Measurements from ENCODE around the gene HS6ST2.

- TF ChIP-seq, protein P1, sequence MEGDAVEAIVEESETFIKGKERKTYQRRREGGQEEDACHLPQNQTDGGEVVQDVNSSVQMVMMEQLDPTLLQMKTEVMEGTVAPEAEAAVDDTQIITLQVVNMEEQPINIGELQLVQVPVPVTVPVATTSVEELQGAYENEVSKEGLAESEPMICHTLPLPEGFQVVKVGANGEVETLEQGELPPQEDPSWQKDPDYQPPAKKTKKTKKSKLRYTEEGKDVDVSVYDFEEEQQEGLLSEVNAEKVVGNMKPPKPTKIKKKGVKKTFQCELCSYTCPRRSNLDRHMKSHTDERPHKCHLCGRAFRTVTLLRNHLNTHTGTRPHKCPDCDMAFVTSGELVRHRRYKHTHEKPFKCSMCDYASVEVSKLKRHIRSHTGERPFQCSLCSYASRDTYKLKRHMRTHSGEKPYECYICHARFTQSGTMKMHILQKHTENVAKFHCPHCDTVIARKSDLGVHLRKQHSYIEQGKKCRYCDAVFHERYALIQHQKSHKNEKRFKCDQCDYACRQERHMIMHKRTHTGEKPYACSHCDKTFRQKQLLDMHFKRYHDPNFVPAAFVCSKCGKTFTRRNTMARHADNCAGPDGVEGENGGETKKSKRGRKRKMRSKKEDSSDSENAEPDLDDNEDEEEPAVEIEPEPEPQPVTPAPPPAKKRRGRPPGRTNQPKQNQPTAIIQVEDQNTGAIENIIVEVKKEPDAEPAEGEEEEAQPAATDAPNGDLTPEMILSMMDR (IDR thresholded peaks at IDR 0.05; ENCODE audit: low read length): no peak
- no peak for TF ChIP-seq EZH2 (optimal IDR thresholded peaks at IDR 0.05; ENCODE audit: low read depth, low read length)
- TF ChIP-seq EZH2phosphoT487 (IDR thresholded peaks at IDR 0.05; ENCODE audit: low read length): no peak
Observed at GRCh38 chrX:132758759-132759158, 199.7 kb downstream of the HS6ST2 start.

All from MM.1S (cell line).